A549 (cell line): ENCODE measurements around the gene CKMT2.

Experiments used
- CTCF ChIP-seq: fragments of >200 bp; sonication (Bioruptor Twin); formaldehyde crosslinking; IDR thresholded peaks from 3 replicates; pipeline ENCODE4 v1.5.1; 2016
- EP300 ChIP-seq, 2 experiments: fragments of >200 bp; sonication (Bioruptor Twin); formaldehyde crosslinking; IDR thresholded peaks; 2 replicates in 1 of 2; 3 replicates in 1 of 2; pipeline ENCODE4 v1.6.1; 2016 to 2017
- HDAC2 ChIP-seq: fragments of 200-600 bp; sonication (generic); IDR thresholded peaks from 2 replicates; pipeline ENCODE4 v1.6.1; 2016
- HEYL ChIP-seq: fragments of 250-450 bp; sonication (Bioruptor Pico); IDR thresholded peaks from 2 replicates; pipeline ENCODE4 v1.8.0; 2021; ENCODE audit warnings: mild to moderate bottlenecking, moderate library complexity
- HMGXB4 ChIP-seq: fragments of 250-450 bp; sonication (Bioruptor Pico); IDR thresholded peaks from 2 replicates; pipeline ENCODE4 v1.5.0; 2021; ENCODE audit warnings: mild to moderate bottlenecking, moderate library complexity, borderline replicate concordance
- RCOR1 ChIP-seq: fragments of 150-350 bp; IDR thresholded peaks from 2 replicates; pipeline ENCODE4 v1.6.1; 2014; ENCODE audit warnings: antibody characterized with exemption, low read length, low read depth
- USF2 ChIP-seq: fragments of 450-650 bp; IDR thresholded peaks from 2 replicates; pipeline ENCODE4 v1.6.1; 2014; ENCODE audit warnings: antibody characterized with exemption

- no peak for TF ChIP-seq CTCF
- TF ChIP-seq RCOR1: no peak
- no peak for TF ChIP-seq USF2
- no peak for TF ChIP-seq EP300 (IDR thresholded peaks at IDR 0.05)
- no peak for TF ChIP-seq HEYL (CRISPR knock-in tag)
- no peak for TF ChIP-seq HMGXB4 (CRISPR knock-in tag)
- no peak for TF ChIP-seq HDAC2
Observed at GRCh38 chr5:81305785-81306184, 72.7 kb downstream of the CKMT2 start.
